RWPE1 (cell line): ENCODE measurements around the gene QSOX2.

ENCODE experiments used
- CTCF ChIA-PET: fragments of 350-600 bp; sonication (Branson Sonifier 250); formaldehyde crosslinking; extraction: SDS; loops from one replicate; lab custom pipeline; 2021; lab: Yijun Ruan, JAX
- POLR2A ChIA-PET: fragments of 400-600 bp; formaldehyde crosslinking; extraction: SDS; loops from one replicate; lab custom pipeline; 2020; ENCODE audit warnings: antibody characterized with exemption; ENCODE audit not compliant: low non-redundant PET; lab: Yijun Ruan, JAX
- DNase-seq: peaks from one replicate; pipeline ENCODE4 v3.0.0; 2012; ENCODE audit warnings: low spot score
- H3K27ac ChIP-seq: fragments of 450-650 bp; 2 replicates; pipeline ENCODE4 v1.5.1; 2017
- CTCF ChIP-seq: fragments of 450-650 bp; conservative IDR thresholded peaks from 2 replicates; pipeline ENCODE4 v1.5.1; 2017; ENCODE audit warnings: low read depth, mild to moderate bottlenecking

The QSOX2 gene

GRCh38 chr9:136282272-136282861 lies 36.8 kb upstream of the QSOX2 start:
- DNase-seq: no peak
- no peak overlapping the region for H3K27ac ChIP-seq
- no peak for TF ChIP-seq CTCF
- CTCF ChIA-PET: interaction anchor here (0.6 to 2.8 kb wide), 9 partner anchors 20 to 679 kb away, joined by 3 to 13 read pairs (median 4); no protein-coding TSS in a partner anchor
- POLR2A ChIA-PET: no interaction called here

GRCh38 chr9:136281421-136282271 lies 36.0 kb upstream of the QSOX2 start:
- no peak for DNase-seq
- CTCF ChIA-PET: interaction anchor here (0.5 to 2.8 kb wide), 6 partner anchors 15 to 678 kb away, joined by 3 to 13 read pairs (median 4); no protein-coding TSS in a partner anchor
- TF ChIP-seq CTCF: no peak
- POLR2A ChIA-PET: interaction anchor here (0.6 kb wide), 1 partner anchor 18 kb away, joined by 3 read pairs; no protein-coding TSS in a partner anchor
- H3K27ac ChIP-seq: no peak overlapping the region

GRCh38 chr9:136280535-136281315 lies 35.1 kb upstream of the QSOX2 start:
- ChIA-PET CTCF (interaction anchor here (0.9 kb wide), 1 partner anchor 110 kb away, joined by 7 read pairs; no protein-coding TSS in a partner anchor), POLR2A (interaction anchor here (0.6 kb wide), 1 partner anchor 17 kb away, joined by 3 read pairs; no protein-coding TSS in a partner anchor)
- no peak overlapping the region for H3K27ac ChIP-seq
- no peak for DNase-seq
- TF ChIP-seq CTCF: no peak

- ChIA-PET POLR2A (no interaction called here), CTCF (no interaction called here)
- no peak for DNase-seq
- H3K27ac ChIP-seq: no peak overlapping the region
- TF ChIP-seq CTCF: no peak
Observed at GRCh38 chr9:136279471-136279870, 33.9 kb upstream of the QSOX2 start.

- H3K27ac ChIP-seq: no peak overlapping the region
- DNase-seq: no peak
- CTCF ChIA-PET: no interaction called here
- TF ChIP-seq CTCF: no peak
- POLR2A ChIA-PET: no interaction called here
Observed at GRCh38 chr9:136278894-136279293, 33.3 kb upstream of the QSOX2 start.

- H3K27ac ChIP-seq: no peak overlapping the region
- CTCF ChIA-PET: interaction anchor here (0.7 kb wide), 1 partner anchor 50 kb away, joined by 4 read pairs; no protein-coding TSS in a partner anchor
- POLR2A ChIA-PET: no interaction called here
- no peak for TF ChIP-seq CTCF
- DNase-seq: no peak
Observed at GRCh38 chr9:136278221-136278620, 32.6 kb upstream of the QSOX2 start.
